ENCODE measurements around the gene SLC52A1. TPM values are rescaled to one million over a fixed set of nuclear protein-coding genes. Genes with fewer than 3 reads are reported as not detected.

SLC52A1 gene
- total and polyA plus RNA-seq, 2 of the 13 experiments (the other 11 are each of a cell fraction or from before 2014, with no cell fraction given): 0.03 to 0.13 TPM

DNA sequence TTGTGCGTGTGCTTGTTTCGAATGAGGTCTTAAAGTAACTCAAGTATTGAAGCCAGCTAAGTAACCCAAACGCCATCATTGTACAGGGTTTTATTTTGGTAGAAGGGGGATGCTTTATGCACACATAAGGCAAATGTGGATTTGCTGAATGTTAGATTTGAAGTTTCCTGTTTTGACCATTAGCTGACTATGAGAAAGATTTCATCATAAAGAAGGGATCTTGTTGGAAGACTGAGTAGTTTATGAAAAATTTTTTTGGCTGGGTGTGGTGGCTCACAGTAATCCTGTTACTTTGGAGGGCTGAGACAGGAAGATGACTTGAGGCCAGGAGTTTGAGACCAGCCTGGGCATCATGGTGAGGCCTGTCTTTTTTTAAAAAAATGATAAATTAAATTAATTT is 33.0 kb upstream of the SLC52A1 start (continued):
- TF ChIP-seq, protein P1, sequence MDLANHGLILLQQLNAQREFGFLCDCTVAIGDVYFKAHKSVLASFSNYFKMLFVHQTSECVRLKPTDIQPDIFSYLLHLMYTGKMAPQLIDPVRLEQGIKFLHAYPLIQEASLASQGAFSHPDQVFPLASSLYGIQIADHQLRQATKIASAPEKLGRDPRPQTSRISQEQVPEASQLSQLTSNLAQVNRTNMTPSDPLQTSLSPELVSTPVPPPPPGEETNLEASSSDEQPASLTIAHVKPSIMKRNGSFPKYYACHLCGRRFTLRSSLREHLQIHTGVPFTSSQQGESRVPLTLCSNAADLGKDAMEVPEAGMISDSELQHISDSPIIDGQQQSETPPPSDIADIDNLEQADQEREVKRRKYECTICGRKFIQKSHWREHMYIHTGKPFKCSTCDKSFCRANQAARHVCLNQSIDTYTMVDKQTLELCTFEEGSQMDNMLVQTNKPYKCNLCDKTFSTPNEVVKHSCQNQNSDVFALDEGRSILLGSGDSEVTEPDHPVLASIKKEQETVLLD (CRISPR knock-in tag; IDR thresholded peaks at IDR 0.05; ENCODE audit: low read depth): no peak

DNA sequence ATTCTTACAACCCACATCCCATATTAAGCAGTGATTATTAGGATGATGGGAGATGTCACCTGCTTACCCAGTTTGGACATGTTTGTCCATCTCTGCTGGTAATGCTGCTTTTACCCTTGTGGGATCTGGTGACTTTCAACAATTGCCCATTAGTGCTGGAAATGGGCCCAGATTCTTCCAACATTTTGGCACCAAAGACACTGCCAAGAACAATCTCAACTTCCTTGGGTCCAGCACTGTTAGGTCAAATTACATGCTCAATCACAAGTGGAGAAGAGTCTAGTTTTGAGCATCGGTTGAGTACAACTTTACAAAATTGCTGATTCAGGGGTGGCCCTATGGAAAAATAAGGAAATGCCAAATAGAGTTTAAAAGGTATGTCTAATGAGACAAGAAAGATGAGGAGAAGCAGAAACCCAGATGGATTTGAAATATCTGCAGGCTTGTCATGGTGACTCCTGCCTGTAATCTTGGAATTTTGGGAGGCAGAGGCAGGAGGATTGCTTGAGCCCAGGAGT is 30.1 kb upstream of the SLC52A1 start:
- 0% methylated on average over 1 of the region's 1 CpG for WGBS (ENCODE audit: low lambda C conversion rate)
- H3K4me2 ChIP-seq (ENCODE audit: low read depth, low read length): no peak overlapping the region
- no peak overlapping the region for H3K9ac ChIP-seq (ENCODE audit: insufficient read depth, low read depth, low read length)
- no peaks in the 10 kb centered on the region for H4K20me1 ChIP-seq (ENCODE audit: insufficient read depth, low read length)
- no TSS peak for BruUV-seq (replicated peaks)
- intact Hi-C loops (cut with micrococcal nuclease; ENCODE audit: unreplicated experiment): loop anchor here (10.0 kb wide), 1 partner anchor 160 kb away; the partner anchor contains the start of gene CHRNE
- no peaks in the 10 kb centered on the region for H3K79me2 ChIP-seq (ENCODE audit: insufficient read depth, low read length)
- no peak for FAIRE-seq
- DNase-seq (ENCODE audit: low spot score): no peak
- H3K27me3 ChIP-seq (ENCODE audit: control insufficient read depth in 1 of 2, insufficient read depth in 2 of 2, low read length in 2 of 2): no peaks in the 10 kb centered on the region
- no peak overlapping the region for H2AFZ ChIP-seq (ENCODE audit: low read length)
- no peaks in the 10 kb centered on the region for H3K36me3 ChIP-seq (replicated peaks in 1 of 2; ENCODE audit: control insufficient read depth in 1 of 2, insufficient read depth in 2 of 2, low read length in 2 of 2)
- in situ Hi-C loops (cut with HindIII; ENCODE audit: extremely low pct_ligation_motif_present, low pct_unique_long_range_greater_than_20kb): loop anchor here (5.0 kb wide), 1 partner anchor 88 kb away; no protein-coding TSS in a partner anchor
- H3K27ac ChIP-seq (ENCODE audit: extremely low read length, insufficient read depth, low read length): no peak overlapping the region
- no peak for TF ChIP-seq REXO4 (CRISPR knock-in tag; IDR thresholded peaks at IDR 0.05; ENCODE audit: borderline replicate concordance)
- TF ChIP-seq MAFF (IDR thresholded peaks at IDR 0.05; ENCODE audit: low read depth, low read length): peak; percentile 36; the same call in 1 of the 2 replicates
- TF ChIP-seq MAFK (conservative IDR thresholded peaks at IDR 0.05 in 1 of 2, IDR thresholded peaks at IDR 0.05 in 1 of 2; ENCODE audit: low read length in 2 of 2): peak; percentile 32 to 66; a peak in 3 of 4 replicates
- no peak for TF ChIP-seq ZNF230 (CRISPR knock-in tag; IDR thresholded peaks at IDR 0.05)
- no peak for ATAC-seq
- no peak overlapping the region for H3K4me3 ChIP-seq (replicated peaks in 1 of 3; ENCODE audit: insufficient read depth in 1 of 3, low read depth in 2 of 3, low read length in 3 of 3)
- peaks cover 17% of the 10 kb centered on the region for H3K4me1 ChIP-seq (ENCODE audit: insufficient read depth, low read length)
- POLR2A ChIA-PET: interaction anchor here (0.6 kb wide), 1 partner anchor 86 kb away, joined by 3 read pairs; no protein-coding TSS in a partner anchor
- CTCF ChIA-PET (ENCODE audit: low intra/inter-chr PET ratio, low total read pairs): no interaction called here
- no peaks in the 10 kb centered on the region for H3K9me3 ChIP-seq (ENCODE audit: low read length)

Data from HepG2 (cell line).